Measurements from ENCODE around the gene CFAP43.
"Not testable (repeated sequence)": the region's sequence is repeated elsewhere in the genome, so short reads cannot be mapped to it uniquely, and the experiment has no call there.

- TF ChIP-seq CTCF, POLR2A, EP300 (IDR thresholded peaks at IDR 0.05): not testable (repeated sequence)
Measured at GRCh38 chr10:104174136-104174535, 58.0 kb downstream of the CFAP43 start.

Measured in suprapubic skin (tissue), 3 donors.